Measurements from ENCODE around the gene PEX3.
"Not testable (repeated sequence)": the region's sequence is repeated elsewhere in the genome, so short reads cannot be mapped to it uniquely, and the experiment has no call there.

PEX3 gene

GRCh38 chr6:143450453-143451371 is at the start of gene PEX3, which contains the start of gene ADAT2:
Gene PEX3 (plus strand): TSS chr6:143450805. CDS start chr6:143451043, 238 bp downstream.
Gene ADAT2 (minus strand): TSS chr6:143450695. CDS start chr6:143450658, 37 bp downstream.
- DNase-seq (ENCODE audit: low read depth), result peak; percentile 87

GRCh38 chr6:143401068-143401446 is 49.5 kb upstream of the PEX3 start:
- DNase-seq (ENCODE audit: low read depth), result no peak

GRCh38 chr6:143401636-143402370 is 48.8 kb upstream of the PEX3 start:
- no peak for DNase-seq (ENCODE audit: low read depth)

- DNase-seq (ENCODE audit: low read depth), result no peak
These were observed 47.8 kb upstream of the PEX3 start for GRCh38 chr6:143402721-143403336.

GRCh38 chr6:143405373-143406154 is 45.0 kb upstream of the PEX3 start:
- no peak for DNase-seq (ENCODE audit: low read depth)

- DNase-seq (ENCODE audit: low read depth), result no peak
These were observed 43.9 kb upstream of the PEX3 start for GRCh38 chr6:143406673-143407072.

GRCh38 chr6:143408151-143408786 is 42.3 kb upstream of the PEX3 start:
- no peak for DNase-seq (ENCODE audit: low read depth)

- no peak for DNase-seq (ENCODE audit: low read depth)
These were observed 41.8 kb upstream of the PEX3 start for GRCh38 chr6:143408787-143409162.

GRCh38 chr6:143410859-143411270 is 39.7 kb upstream of the PEX3 start:
- no peak for DNase-seq (ENCODE audit: low read depth)

GRCh38 chr6:143414769-143415168 is 35.8 kb upstream of the PEX3 start:
- no peak for DNase-seq (ENCODE audit: low read depth)

GRCh38 chr6:143419526-143419925 is 31.1 kb upstream of the PEX3 start:
- no peak for DNase-seq (ENCODE audit: low read depth)

GRCh38 chr6:143426026-143426425 is 24.6 kb upstream of the PEX3 start:
- no peak for DNase-seq (ENCODE audit: low read depth)

GRCh38 chr6:143427109-143427817 is 23.3 kb upstream of the PEX3 start:
- DNase-seq (ENCODE audit: low read depth), result peak; percentile 29

- DNase-seq (ENCODE audit: low read depth), result no peak
These were observed 20.6 kb upstream of the PEX3 start for GRCh38 chr6:143429970-143430369.

- DNase-seq (ENCODE audit: low read depth), result no peak
These were observed 19.4 kb upstream of the PEX3 start for GRCh38 chr6:143431226-143431625.

GRCh38 chr6:143432588-143432987 is 18.0 kb upstream of the PEX3 start:
- no peak for DNase-seq (ENCODE audit: low read depth)

- DNase-seq (ENCODE audit: low read depth), result no peak
These were observed 9.6 kb upstream of the PEX3 start for GRCh38 chr6:143441010-143441409.

- no peak for DNase-seq (ENCODE audit: low read depth)
These were observed 8.7 kb upstream of the PEX3 start for GRCh38 chr6:143441680-143442545.

GRCh38 chr6:143443096-143443495 is 7.5 kb upstream of the PEX3 start:
- no peak for DNase-seq (ENCODE audit: low read depth)

- DNase-seq (ENCODE audit: low read depth), result not testable (repeated sequence)
These were observed 2.7 kb upstream of the PEX3 start for GRCh38 chr6:143447865-143448264.
